ENCODE data around the gene MARCHF6.

MARCHF6 gene

DNA sequence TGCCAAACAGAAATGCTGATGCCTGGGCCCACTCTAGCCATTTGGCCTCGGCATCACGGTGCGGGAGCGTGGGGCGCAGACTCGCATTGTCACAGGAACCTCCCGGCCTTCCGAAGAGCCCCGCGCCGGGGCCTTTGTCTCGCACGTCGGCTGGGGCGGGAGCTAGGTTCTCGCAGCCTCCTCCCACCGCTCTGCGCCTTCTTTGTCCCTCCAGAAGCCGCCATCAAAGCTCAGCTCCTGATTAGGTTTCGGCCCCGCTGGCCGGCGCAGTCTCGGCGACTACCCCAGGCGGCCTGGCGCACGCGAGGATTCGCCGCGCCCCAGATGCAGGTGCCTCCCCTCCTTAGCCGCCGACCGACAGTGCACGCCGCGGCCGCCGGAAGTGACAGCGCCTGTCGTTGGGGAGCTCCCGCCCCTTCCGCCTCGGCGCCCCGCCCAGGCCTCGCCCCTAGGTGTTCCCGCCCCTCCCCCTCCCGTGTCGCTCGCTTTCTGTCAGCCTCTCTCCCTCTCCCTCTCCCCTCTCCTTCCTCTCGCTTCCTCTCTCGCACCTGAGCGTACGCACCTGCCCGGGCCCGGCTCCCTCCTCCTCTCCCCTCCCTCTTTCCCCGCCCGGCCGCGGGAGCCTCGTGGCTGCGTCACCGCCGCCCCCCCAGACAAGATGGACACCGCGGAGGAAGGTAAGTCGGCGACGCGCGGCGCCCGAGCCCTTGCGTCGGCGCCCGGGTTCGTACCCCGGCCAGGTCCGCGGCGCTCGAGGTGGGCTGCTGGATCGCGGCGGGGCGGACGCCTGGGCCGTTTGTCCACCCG, at the start of gene MARCHF6 (continued):
- TF ChIP-seq ZNF529 (tag by site-specific recombination; IDR thresholded peaks at IDR 0.05; ENCODE audit: insufficient replicate concordance): no peak
- TF ChIP-seq ZNF138 (tag by site-specific recombination; IDR thresholded peaks at IDR 0.05; ENCODE audit: borderline replicate concordance): no peak
- no peak for TF ChIP-seq ZNF48 (tag by site-specific recombination; IDR thresholded peaks at IDR 0.05)
- TF ChIP-seq ZNF391 (tag by site-specific recombination; IDR thresholded peaks at IDR 0.05; ENCODE audit: borderline replicate concordance, low read depth): peak; percentile 60; the same call in 1 of the 2 replicates
- TF ChIP-seq, protein P1, sequence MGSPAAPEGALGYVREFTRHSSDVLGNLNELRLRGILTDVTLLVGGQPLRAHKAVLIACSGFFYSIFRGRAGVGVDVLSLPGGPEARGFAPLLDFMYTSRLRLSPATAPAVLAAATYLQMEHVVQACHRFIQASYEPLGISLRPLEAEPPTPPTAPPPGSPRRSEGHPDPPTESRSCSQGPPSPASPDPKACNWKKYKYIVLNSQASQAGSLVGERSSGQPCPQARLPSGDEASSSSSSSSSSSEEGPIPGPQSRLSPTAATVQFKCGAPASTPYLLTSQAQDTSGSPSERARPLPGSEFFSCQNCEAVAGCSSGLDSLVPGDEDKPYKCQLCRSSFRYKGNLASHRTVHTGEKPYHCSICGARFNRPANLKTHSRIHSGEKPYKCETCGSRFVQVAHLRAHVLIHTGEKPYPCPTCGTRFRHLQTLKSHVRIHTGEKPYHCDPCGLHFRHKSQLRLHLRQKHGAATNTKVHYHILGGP (tag by site-specific recombination; IDR thresholded peaks at IDR 0.05): no peak
- TF ChIP-seq SALL2 (tag by site-specific recombination; IDR thresholded peaks at IDR 0.05; ENCODE audit: borderline replicate concordance): no peak
- peak; percentile 69 for TF ChIP-seq YY2 (tag by site-specific recombination; IDR thresholded peaks at IDR 0.05)
- peak; percentile 4; the same call in 1 of the 2 replicates for TF ChIP-seq HOXD13 (CRISPR knock-in tag; IDR thresholded peaks at IDR 0.05; ENCODE audit: borderline replicate concordance)
- peak; percentile 97 for TF ChIP-seq SP2 (tag by site-specific recombination; IDR thresholded peaks at IDR 0.05)
- TF ChIP-seq, protein P2, sequence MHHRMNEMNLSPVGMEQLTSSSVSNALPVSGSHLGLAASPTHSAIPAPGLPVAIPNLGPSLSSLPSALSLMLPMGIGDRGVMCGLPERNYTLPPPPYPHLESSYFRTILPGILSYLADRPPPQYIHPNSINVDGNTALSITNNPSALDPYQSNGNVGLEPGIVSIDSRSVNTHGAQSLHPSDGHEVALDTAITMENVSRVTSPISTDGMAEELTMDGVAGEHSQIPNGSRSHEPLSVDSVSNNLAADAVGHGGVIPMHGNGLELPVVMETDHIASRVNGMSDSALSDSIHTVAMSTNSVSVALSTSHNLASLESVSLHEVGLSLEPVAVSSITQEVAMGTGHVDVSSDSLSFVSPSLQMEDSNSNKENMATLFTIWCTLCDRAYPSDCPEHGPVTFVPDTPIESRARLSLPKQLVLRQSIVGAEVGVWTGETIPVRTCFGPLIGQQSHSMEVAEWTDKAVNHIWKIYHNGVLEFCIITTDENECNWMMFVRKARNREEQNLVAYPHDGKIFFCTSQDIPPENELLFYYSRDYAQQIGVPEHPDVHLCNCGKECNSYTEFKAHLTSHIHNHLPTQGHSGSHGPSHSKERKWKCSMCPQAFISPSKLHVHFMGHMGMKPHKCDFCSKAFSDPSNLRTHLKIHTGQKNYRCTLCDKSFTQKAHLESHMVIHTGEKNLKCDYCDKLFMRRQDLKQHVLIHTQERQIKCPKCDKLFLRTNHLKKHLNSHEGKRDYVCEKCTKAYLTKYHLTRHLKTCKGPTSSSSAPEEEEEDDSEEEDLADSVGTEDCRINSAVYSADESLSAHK (tag by site-specific recombination; IDR thresholded peaks at IDR 0.05): no peak
- TF ChIP-seq, protein P3, sequence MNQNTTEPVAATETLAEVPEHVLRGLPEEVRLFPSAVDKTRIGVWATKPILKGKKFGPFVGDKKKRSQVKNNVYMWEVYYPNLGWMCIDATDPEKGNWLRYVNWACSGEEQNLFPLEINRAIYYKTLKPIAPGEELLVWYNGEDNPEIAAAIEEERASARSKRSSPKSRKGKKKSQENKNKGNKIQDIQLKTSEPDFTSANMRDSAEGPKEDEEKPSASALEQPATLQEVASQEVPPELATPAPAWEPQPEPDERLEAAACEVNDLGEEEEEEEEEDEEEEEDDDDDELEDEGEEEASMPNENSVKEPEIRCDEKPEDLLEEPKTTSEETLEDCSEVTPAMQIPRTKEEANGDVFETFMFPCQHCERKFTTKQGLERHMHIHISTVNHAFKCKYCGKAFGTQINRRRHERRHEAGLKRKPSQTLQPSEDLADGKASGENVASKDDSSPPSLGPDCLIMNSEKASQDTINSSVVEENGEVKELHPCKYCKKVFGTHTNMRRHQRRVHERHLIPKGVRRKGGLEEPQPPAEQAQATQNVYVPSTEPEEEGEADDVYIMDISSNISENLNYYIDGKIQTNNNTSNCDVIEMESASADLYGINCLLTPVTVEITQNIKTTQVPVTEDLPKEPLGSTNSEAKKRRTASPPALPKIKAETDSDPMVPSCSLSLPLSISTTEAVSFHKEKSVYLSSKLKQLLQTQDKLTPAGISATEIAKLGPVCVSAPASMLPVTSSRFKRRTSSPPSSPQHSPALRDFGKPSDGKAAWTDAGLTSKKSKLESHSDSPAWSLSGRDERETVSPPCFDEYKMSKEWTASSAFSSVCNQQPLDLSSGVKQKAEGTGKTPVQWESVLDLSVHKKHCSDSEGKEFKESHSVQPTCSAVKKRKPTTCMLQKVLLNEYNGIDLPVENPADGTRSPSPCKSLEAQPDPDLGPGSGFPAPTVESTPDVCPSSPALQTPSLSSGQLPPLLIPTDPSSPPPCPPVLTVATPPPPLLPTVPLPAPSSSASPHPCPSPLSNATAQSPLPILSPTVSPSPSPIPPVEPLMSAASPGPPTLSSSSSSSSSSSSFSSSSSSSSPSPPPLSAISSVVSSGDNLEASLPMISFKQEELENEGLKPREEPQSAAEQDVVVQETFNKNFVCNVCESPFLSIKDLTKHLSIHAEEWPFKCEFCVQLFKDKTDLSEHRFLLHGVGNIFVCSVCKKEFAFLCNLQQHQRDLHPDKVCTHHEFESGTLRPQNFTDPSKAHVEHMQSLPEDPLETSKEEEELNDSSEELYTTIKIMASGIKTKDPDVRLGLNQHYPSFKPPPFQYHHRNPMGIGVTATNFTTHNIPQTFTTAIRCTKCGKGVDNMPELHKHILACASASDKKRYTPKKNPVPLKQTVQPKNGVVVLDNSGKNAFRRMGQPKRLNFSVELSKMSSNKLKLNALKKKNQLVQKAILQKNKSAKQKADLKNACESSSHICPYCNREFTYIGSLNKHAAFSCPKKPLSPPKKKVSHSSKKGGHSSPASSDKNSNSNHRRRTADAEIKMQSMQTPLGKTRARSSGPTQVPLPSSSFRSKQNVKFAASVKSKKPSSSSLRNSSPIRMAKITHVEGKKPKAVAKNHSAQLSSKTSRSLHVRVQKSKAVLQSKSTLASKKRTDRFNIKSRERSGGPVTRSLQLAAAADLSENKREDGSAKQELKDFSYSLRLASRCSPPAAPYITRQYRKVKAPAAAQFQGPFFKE (tag by site-specific recombination; IDR thresholded peaks at IDR 0.05; ENCODE audit: borderline replicate concordance): 0 out of 2 replicates have a peak, but pooled peaks have one; percentile 32
- TF ChIP-seq, protein P4, sequence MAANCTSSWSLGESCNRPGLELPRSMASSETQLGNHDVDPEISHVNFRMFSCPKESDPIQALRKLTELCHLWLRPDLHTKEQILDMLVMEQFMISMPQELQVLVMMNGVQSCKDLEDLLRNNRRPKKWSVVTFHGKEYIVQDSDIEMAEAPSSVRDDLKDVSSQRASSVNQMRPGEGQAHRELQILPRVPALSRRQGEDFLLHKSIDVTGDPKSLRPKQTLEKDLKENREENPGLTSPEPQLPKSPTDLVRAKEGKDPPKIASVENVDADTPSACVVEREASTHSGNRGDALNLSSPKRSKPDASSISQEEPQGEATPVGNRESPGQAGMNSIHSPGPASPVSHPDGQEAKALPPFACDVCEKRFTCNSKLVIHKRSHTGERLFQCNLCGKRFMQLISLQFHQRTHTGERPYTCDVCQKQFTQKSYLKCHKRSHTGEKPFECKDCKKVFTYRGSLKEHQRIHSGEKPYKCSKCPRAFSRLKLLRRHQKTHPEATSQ (tag by site-specific recombination; IDR thresholded peaks at IDR 0.05): peak; percentile 21; the same call in 1 of the 2 replicates
- peak; percentile 84 for TF ChIP-seq ZSCAN30 (tag by site-specific recombination; IDR thresholded peaks at IDR 0.05)
- TF ChIP-seq, protein P5, sequence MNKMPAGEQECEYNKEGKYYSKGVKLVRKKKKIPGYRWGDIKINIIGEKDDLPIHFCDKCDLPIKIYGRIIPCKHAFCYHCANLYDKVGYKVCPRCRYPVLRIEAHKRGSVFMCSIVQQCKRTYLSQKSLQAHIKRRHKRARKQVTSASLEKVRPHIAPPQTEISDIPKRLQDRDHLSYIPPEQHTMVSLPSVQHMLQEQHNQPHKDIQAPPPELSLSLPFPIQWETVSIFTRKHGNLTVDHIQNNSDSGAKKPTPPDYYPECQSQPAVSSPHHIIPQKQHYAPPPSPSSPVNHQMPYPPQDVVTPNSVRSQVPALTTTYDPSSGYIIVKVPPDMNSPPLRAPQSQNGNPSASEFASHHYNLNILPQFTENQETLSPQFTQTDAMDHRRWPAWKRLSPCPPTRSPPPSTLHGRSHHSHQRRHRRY (tag by site-specific recombination; IDR thresholded peaks at IDR 0.05): 0 out of 2 replicates have a peak, but pooled peaks have one; percentile 26
- TF ChIP-seq ZNF785 (tag by site-specific recombination; IDR thresholded peaks at IDR 0.05): no peak; the same call in 1 of the 2 replicates
- TF ChIP-seq, protein P6, sequence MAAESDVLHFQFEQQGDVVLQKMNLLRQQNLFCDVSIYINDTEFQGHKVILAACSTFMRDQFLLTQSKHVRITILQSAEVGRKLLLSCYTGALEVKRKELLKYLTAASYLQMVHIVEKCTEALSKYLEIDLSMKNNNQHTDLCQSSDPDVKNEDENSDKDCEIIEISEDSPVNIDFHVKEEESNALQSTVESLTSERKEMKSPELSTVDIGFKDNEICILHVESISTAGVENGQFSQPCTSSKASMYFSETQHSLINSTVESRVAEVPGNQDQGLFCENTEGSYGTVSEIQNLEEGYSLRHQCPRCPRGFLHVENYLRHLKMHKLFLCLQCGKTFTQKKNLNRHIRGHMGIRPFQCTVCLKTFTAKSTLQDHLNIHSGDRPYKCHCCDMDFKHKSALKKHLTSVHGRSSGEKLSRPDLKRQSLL (tag by site-specific recombination; IDR thresholded peaks at IDR 0.05): no peak; the same call in 1 of the 2 replicates
- peak; percentile 93 for TF ChIP-seq KLF9 (tag by site-specific recombination; IDR thresholded peaks at IDR 0.05; ENCODE audit: low read depth)
- TF ChIP-seq ZNF121 (tag by site-specific recombination; IDR thresholded peaks at IDR 0.05): peak; percentile 46; the same call in 1 of the 2 replicates
- TF ChIP-seq PRDM1 (tag by site-specific recombination; IDR thresholded peaks at IDR 0.05): peak; percentile 99
- no peak for TF ChIP-seq ZNF654 (tag by site-specific recombination; IDR thresholded peaks at IDR 0.05; ENCODE audit: low read depth)
- no peak for TF ChIP-seq ZNF549 (tag by site-specific recombination; IDR thresholded peaks at IDR 0.05)
- no peak for TF ChIP-seq ZNF624 (tag by site-specific recombination; IDR thresholded peaks at IDR 0.05)
- TF ChIP-seq ZNF701 (tag by site-specific recombination; IDR thresholded peaks at IDR 0.05): no peak
- peak; percentile 81 for TF ChIP-seq YY1 (tag by site-specific recombination; IDR thresholded peaks at IDR 0.05)
- peak; percentile 84 for TF ChIP-seq ZNF24 (tag by site-specific recombination; IDR thresholded peaks at IDR 0.05)

All from HEK293 (cell line).